NCI-H748 (cell line): ENCODE results near the gene CMTM1.
"Not testable (repeated sequence)": the region's sequence is repeated elsewhere in the genome, so short reads cannot be mapped to it uniquely, and the experiment has no call there.

Experiments used
- DNase-seq: peaks from one replicate; lab custom pipeline; 2025; ENCODE audit not compliant: unreplicated experiment; lab: John Stamatoyannopoulos, UW

CMTM1 gene

GRCh38 chr16:66561381-66562080 lies 4.7 kb upstream of the CMTM1 start:
- no peak for DNase-seq

- no peak for DNase-seq
Measured at GRCh38 chr16:66562409-66562808, 3.8 kb upstream of the CMTM1 start.

- DNase-seq = no peak
Measured at GRCh38 chr16:66562986-66563385, 3.3 kb upstream of the CMTM1 start.

- DNase-seq = no peak
Measured at GRCh38 chr16:66563574-66564334, 2.5 kb upstream of the CMTM1 start.

GRCh38 chr16:66567270-66567669 lies 1.0 kb downstream of the CMTM1 start:
- DNase-seq = not testable (repeated sequence)

- no peak for DNase-seq
Measured at GRCh38 chr16:66568355-66568754, 2.1 kb downstream of the CMTM1 start.

GRCh38 chr16:66569131-66569530 lies 2.9 kb downstream of the CMTM1 start:
- DNase-seq = no peak

GRCh38 chr16:66569827-66570405 lies 3.7 kb downstream of the CMTM1 start:
- no peak for DNase-seq

GRCh38 chr16:66572356-66572755 lies 6.1 kb downstream of the CMTM1 start:
- DNase-seq = no peak

- no peak for DNase-seq
Measured at GRCh38 chr16:66574081-66574480, 7.8 kb downstream of the CMTM1 start.

- DNase-seq = no peak
Measured at GRCh38 chr16:66574531-66574930, 8.3 kb downstream of the CMTM1 start.

- no peak for DNase-seq
Measured at GRCh38 chr16:66575060-66575459, 8.8 kb downstream of the CMTM1 start.

- no peak for DNase-seq
Measured at GRCh38 chr16:66576296-66576695, 10.1 kb downstream of the CMTM1 start.

GRCh38 chr16:66578651-66579531 lies 12.7 kb downstream of the CMTM1 start, which contains the start of gene CMTM2:
Gene CMTM2 (plus strand): TSS chr16:66579463. CDS start chr16:66579608, 145 bp downstream.
- peak; percentile 26 for DNase-seq

GRCh38 chr16:66580605-66581209 lies 14.5 kb downstream of the CMTM1 start:
- no peak for DNase-seq

- no peak for DNase-seq
Measured at GRCh38 chr16:66581246-66581952, 15.2 kb downstream of the CMTM1 start.

- DNase-seq = no peak
Measured at GRCh38 chr16:66585481-66586239, 19.4 kb downstream of the CMTM1 start.

- no peak for DNase-seq
Measured at GRCh38 chr16:66587881-66588600, 21.8 kb downstream of the CMTM1 start.
